GM18951 (cell line): ENCODE measurements around the gene C22orf42.

Source experiments
- POLR2A ChIP-seq: IDR thresholded peaks from 4 replicates; pipeline ENCODE4 v1.6.1; 2011; ENCODE audit warnings: mild to moderate bottlenecking; ENCODE audit not compliant: insufficient read length, insufficient read depth; ENCODE audit errors: extremely low read depth
- in situ Hi-C: fragments of 300-500 bp; cut with MboI; formaldehyde crosslinking; loops from one replicate; pipeline ENCODE4 v1.12.0; 2022; ENCODE audit warnings: low sequenced_read_pairs, mixed read lengths, inconsistent platforms; ENCODE audit not compliant: unreplicated experiment

C22orf42 gene

GRCh38 chr22:32132783-32133182 is 26.3 kb downstream of the C22orf42 start:
- in situ Hi-C loops, result no loop called here

DNA sequence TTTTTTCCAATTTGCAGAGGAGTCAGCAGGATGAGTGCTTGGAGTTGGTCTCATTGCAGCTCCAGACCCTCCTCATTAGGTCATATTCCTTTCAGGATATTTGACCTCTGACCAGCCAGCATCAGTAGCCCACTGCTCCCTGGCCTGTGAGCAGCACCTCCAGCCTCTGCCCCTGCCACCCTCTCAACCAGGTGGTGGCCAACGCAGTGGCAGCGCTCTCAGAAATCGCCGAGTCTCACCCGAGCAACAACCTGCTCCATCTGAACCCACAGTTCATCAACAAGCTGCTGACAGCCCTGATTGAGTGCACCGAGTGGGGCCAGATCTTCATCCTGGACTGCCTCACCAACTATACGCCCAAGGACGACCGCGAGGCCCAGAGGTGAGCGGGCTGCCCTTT is 27.0 kb downstream of the C22orf42 start:
- in situ Hi-C loops, result no loop called here
- TF ChIP-seq POLR2A, result no peak

More at GRCh38 chr22:32132783-32133182, 26.3 kb downstream of the C22orf42 start:
- no peak for TF ChIP-seq POLR2A

- TF ChIP-seq POLR2A, result no peak
- in situ Hi-C loops, result no loop called here
Observed at GRCh38 chr22:32130464-32130863, 28.6 kb downstream of the C22orf42 start.

DNA sequence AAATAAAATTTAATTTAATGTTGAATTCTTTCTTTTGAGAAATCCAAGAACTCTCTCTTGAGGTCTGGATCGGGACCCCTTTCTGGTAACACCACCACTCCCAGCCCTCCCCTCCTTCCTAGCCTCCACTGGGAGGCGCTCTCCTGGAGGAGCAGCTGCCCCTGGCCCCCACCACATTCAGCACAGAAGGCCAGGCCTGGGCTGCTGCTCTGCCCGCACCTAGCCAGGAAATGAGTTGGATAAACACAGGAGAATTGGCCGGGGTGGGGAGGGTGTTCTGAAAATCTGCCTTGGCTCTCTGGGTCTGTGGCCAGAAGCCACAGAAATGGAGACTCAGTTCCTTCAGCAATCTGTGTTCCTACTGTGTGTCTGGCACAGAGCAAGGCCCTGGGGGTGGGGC is 31.2 kb downstream of the C22orf42 start:
- TF ChIP-seq POLR2A, result no peak
- in situ Hi-C loops, result no loop called here

DNA sequence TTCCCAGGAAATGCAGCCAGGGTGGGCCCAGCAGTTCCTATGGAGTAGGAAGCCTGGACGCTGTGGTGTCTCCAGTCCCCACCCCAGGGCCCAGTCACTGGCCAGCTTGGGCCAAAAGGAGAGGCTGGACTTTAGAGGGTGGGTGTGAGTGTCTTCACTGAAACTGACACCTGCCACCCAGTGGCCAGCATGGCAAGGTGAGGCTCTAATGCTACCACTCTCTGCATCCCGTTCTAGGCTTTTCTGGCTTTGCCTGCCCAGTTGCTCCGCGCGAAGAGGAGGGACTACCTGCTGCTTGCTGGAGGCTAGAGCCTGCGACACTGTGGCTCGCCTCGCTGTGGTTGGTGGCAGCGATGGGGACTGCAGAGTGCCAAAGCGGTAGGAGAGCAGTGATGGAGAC is 35.4 kb downstream of the C22orf42 start:
- in situ Hi-C loops, result no loop called here
- no peak for TF ChIP-seq POLR2A

DNA sequence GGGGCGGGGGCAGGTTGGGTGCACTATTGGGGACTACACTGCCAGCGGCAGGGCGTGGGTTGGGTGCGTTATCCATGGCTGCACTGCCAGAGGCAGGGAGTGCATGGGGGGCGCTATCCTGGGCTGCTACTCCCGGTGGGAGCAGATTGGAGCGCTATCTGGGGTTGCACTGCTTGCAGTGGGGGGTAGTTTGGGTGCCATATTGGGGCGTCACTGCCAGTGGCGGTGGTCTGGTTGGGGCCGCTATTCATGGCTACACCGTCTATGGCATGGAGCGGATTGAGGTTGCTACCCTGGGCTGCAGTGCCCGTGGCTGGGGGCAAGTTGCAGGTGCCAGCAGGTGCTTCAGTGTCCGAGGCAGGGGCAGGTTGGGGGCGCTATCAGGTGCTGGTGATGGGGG is 36.2 kb downstream of the C22orf42 start:
- TF ChIP-seq POLR2A, result no peak
- in situ Hi-C loops, result no loop called here

GRCh38 chr22:32120603-32121002 is 38.5 kb downstream of the C22orf42 start:
- TF ChIP-seq POLR2A, result no peak
- in situ Hi-C loops, result no loop called here

GRCh38 chr22:32119568-32120235 is 39.4 kb downstream of the C22orf42 start:
- TF ChIP-seq POLR2A, result no peak
- in situ Hi-C loops, result no loop called here

DNA sequence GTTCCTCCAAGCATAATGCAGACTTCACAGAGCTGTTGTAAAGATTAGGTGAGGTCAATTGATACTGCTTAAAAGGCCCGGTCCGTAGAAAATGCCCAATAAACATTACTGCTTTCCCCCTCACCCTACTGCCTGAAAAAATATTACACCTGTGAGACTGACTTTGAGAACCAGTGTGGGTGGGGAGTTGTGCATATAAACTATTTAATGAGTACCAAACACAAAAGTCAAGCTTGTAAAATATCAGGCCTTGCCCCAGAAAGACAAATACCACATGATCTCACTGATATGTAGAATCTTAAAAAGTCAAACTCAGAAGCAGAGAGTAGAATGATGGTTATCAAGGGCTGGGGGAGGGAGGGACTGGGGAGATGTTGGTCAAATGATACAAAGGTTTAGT is 46.7 kb downstream of the C22orf42 start:
- in situ Hi-C loops, result no loop called here
- TF ChIP-seq POLR2A, result no peak

- in situ Hi-C loops, result no loop called here
- TF ChIP-seq POLR2A, result no peak
Observed at GRCh38 chr22:32106930-32107329, 52.2 kb downstream of the C22orf42 start.

DNA sequence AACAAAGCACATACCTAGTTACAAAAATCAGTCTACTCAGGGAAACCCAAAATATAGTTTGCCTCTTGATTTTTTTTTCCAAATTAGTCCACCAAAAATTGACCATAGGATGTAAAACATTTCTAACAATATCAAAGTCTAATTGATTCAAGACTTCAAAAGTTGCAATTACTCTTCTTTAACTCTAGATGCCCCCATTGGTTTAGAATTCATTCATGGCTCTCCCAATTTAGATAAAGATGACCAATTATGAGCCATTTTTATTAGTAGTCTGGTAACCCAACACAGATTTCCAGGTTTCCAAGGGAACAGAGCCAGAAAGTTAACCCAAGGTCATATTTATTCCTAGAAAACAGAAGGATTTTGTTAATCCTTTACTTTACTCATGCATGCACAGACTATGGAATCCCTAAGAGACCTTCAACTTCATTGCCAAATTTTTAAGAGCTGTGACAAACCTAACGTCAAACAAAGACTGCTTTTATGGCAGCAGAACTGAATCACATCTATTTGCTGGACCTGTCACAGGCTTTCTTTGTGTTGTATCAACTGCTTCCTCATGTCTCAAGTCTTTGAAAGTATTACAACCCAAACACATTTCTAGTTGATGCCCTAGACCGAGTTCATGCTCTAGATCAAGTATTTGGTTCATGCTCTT is 55.3 kb downstream of the C22orf42 start:
- no peak for TF ChIP-seq POLR2A
- in situ Hi-C loops, result no loop called here

DNA sequence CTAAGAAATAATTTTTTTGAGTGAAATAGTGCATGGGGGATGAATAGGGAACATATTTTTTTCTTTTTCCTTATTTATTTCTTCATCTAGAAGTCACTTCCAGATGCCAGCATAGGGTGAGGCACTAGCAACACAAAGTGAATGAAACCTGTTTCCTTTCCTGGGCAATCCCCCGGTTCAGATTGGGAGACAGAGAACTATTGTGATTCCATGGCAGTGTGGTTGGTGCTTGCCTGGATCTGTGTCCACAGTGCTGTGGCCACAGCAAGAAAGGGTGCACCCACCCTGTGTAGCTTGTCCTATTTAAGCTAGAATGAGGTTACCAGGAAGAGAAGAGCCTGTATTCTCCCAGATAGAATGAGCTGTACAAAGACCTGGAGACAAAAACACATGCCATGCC is 58.4 kb downstream of the C22orf42 start:
- in situ Hi-C loops, result no loop called here
- no peak for TF ChIP-seq POLR2A
